Neutrophil (primary cell): ENCODE measurements around the gene GLG1.
"Not testable (repeated sequence)": the region's sequence is repeated elsewhere in the genome, so short reads cannot be mapped to it uniquely, and the experiment has no call there.

Experiments
- H3K27ac ChIP-seq: fragments of 200-600 bp; sonication (generic); 2 replicates; pipeline ENCODE4 v1.5.1; 2016; ENCODE audit warnings: mild to moderate bottlenecking, moderate library complexity
- H3K27me3 ChIP-seq: fragments of 200-600 bp; sonication (generic); 2 replicates; pipeline ENCODE4 v1.6.0; 2016; ENCODE audit warnings: mild to moderate bottlenecking
- H3K36me3 ChIP-seq: fragments of 200-600 bp; sonication (generic); 2 replicates; pipeline ENCODE4 v1.5.1; 2017
- H3K4me1 ChIP-seq, 2 experiments: fragments of 200-600 bp in 1 of 2; sonication (generic) in 1 of 2; 1 replicate in 1 of 2; 2 replicates in 1 of 2; pipeline versions ENCODE4 v1.5.1 to v1.6.1; 2013 to 2016; ENCODE audit warnings: low read depth in 1 of 2, low read length in 1 of 2, mild to moderate bottlenecking in 1 of 2, moderate library complexity in 1 of 2; ENCODE audit not compliant: control insufficient read depth in 1 of 2, insufficient read depth in 1 of 2
- H3K4me3 ChIP-seq, 2 experiments: fragments of 200-600 bp in 1 of 2; sonication (generic) in 1 of 2; 1 replicate in 1 of 2; 2 replicates in 1 of 2; pipeline ENCODE4 v1.5.1; 2013 to 2016; ENCODE audit warnings: low read depth in 1 of 2, low read length in 1 of 2, mild to moderate bottlenecking in 1 of 2, moderate library complexity in 1 of 2
- H3K9me3 ChIP-seq: fragments of 200-600 bp; sonication (generic); 2 replicates; pipeline ENCODE4 v1.5.1; 2016

Gene GLG1

GRCh38 chr16:74413920-74414319 is 193.0 kb downstream of the GLG1 start:
- H3K4me1 ChIP-seq, H3K36me3 ChIP-seq, H3K27me3 ChIP-seq, H3K27ac ChIP-seq, H3K9me3 ChIP-seq, H3K4me3 ChIP-seq: not testable (repeated sequence)

- H3K27ac ChIP-seq, H3K36me3 ChIP-seq, H3K4me1 ChIP-seq, H3K9me3 ChIP-seq, H3K27me3 ChIP-seq, H3K4me3 ChIP-seq: not testable (repeated sequence)
Measured at GRCh38 chr16:74413485-74413884, 193.4 kb downstream of the GLG1 start.

- not testable (repeated sequence) for H3K9me3 ChIP-seq, H3K27ac ChIP-seq, H3K4me1 ChIP-seq, H3K4me3 ChIP-seq, H3K27me3 ChIP-seq, H3K36me3 ChIP-seq
Measured at GRCh38 chr16:74412775-74413390, 194.0 kb downstream of the GLG1 start.

DNA sequence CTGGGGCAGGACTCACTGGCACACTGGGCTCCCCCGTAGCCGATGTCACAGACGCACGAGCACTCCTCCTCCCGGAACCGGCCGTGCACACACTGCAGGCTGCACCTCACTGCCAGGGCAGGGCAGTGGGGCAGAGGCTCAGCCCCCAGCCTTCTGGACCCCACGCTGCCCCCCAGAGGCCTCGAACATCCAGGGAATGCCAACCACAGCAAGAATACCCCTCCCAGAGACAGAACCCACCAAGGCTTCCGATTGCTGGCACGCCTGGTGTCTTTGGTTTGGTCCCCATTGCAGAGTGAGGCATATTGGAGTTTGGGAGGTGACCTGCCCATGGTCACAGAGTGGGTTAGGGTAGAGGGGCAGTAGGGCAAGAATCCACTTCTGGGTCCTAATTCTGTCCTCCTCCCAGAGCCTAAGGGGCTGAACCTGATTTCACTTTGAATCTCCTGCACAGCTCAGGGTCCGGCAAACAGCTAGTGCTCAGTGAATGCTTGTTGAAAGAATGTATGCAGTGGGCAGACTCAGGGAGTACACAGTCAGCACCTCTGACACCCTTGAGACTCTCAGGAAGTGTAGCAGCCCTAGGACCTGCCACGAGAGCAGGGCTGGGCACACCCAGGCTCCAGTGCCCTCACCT is 194.7 kb downstream of the GLG1 start:
- not testable (repeated sequence) for H3K36me3 ChIP-seq, H3K27me3 ChIP-seq, H3K9me3 ChIP-seq, H3K4me1 ChIP-seq, H3K4me3 ChIP-seq, H3K27ac ChIP-seq

DNA sequence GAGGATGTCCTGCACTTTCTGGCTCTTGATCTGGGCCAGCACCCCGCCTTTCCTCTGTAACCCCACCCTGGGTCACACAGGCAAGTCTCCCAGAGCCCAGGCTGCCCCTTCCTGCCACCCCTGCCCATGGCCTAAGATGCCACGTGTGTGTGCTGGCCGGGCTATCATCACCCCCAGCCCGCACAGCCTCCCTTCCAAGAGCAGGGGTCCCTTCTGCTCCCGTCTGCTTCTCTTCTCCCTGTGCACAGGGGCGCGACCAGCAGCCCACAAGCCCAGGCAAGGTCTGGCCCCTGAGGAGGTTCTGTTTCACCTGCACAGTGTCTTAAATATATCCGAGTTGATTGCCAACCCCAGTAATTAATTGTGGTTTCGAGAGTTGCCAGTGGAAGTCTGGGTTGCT is 195.9 kb downstream of the GLG1 start:
- H3K27ac ChIP-seq, H3K36me3 ChIP-seq, H3K9me3 ChIP-seq, H3K4me1 ChIP-seq, H3K4me3 ChIP-seq: not testable (repeated sequence)
- H3K27me3 ChIP-seq, result peaks cover 10% of the 10 kb centered on the region

DNA sequence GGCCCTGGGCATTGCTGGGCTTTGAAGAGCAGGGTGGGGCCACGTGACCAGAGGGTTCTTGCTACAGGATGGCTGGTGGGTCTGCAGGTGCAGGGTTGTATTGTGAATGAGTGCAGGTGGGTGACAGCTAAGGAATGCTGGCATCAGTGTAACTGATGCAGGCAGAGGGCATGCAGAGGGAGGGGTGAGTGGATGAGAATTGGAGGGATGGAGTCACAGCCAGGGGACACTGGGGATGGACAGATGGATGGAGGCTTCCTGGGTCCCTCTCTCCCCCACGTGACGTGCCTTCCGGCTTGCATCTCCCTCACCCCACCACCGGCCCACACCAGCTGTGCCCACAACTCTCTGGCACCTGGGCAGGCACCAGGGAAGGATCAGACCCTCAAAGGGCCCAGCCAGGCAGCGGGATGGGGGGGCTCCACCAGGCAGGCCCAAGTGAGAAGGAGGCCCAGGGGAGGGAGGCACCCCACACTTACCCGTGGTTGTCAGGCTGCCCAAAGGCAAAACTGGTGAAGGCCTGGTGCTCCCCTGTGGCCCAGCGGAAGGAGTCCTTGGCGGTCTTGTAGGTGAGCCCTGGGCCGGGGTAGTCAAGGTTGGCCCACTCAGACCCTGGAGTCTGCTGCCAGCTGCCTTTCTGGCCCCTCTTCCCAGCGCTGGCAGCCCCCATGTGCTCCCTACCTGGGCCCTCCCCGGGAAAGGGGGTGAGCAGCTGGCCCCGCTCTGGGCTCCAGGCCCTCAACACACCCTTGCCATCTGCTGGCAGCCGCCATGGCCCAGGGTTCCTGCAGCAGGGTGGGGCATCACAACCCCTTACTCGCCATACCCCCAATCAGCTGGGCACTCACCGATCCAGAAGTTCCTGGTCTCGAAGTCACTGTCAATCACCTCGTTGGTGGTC is 196.6 kb downstream of the GLG1 start:
- not testable (repeated sequence) for H3K4me1 ChIP-seq

GRCh38 chr16:74409185-74409981 is 197.5 kb downstream of the GLG1 start:
- not testable (repeated sequence) for H3K4me1 ChIP-seq, H3K36me3 ChIP-seq, H3K9me3 ChIP-seq, H3K4me3 ChIP-seq, H3K27ac ChIP-seq
- H3K27me3 ChIP-seq, result peaks cover 10% of the 10 kb centered on the region

More for the DNA sequence above, 196.6 kb downstream of the GLG1 start:
- not testable (repeated sequence) for H3K4me3 ChIP-seq, H3K9me3 ChIP-seq, H3K36me3 ChIP-seq, H3K27ac ChIP-seq
- H3K27me3 ChIP-seq, result peaks cover 10% of the 10 kb centered on the region

- Histone ChIP-seq H3K4me3 (peak overlapping the region in 1 of 2 experiments; percentile 31), H3K27me3 (peaks cover 10% of the 10 kb centered on the region)
- not testable (repeated sequence) for H3K36me3 ChIP-seq, H3K4me1 ChIP-seq, H3K27ac ChIP-seq, H3K9me3 ChIP-seq
Measured at GRCh38 chr16:74407362-74407705, 199.6 kb downstream of the GLG1 start.

- H3K4me1 ChIP-seq, H3K27ac ChIP-seq, H3K36me3 ChIP-seq, H3K9me3 ChIP-seq: not testable (repeated sequence)
- peaks cover 10% of the 10 kb centered on the region for H3K27me3 ChIP-seq
- H3K4me3 ChIP-seq, result peak overlapping the region in 1 of 2 experiments; percentile 31
Measured at GRCh38 chr16:74406600-74407361, 200.1 kb downstream of the GLG1 start.

- not testable (repeated sequence) for H3K4me1 ChIP-seq, H3K27ac ChIP-seq, H3K36me3 ChIP-seq, H3K4me3 ChIP-seq, H3K9me3 ChIP-seq
- H3K27me3 ChIP-seq, result peaks cover 10% of the 10 kb centered on the region
Measured at GRCh38 chr16:74404148-74404933, 202.6 kb downstream of the GLG1 start.

- not testable (repeated sequence) for H3K27ac ChIP-seq, H3K36me3 ChIP-seq, H3K4me1 ChIP-seq, H3K9me3 ChIP-seq, H3K4me3 ChIP-seq
- H3K27me3 ChIP-seq, result peaks cover 29% of the 10 kb centered on the region
Measured at GRCh38 chr16:74400238-74400637, 206.7 kb downstream of the GLG1 start.

DNA sequence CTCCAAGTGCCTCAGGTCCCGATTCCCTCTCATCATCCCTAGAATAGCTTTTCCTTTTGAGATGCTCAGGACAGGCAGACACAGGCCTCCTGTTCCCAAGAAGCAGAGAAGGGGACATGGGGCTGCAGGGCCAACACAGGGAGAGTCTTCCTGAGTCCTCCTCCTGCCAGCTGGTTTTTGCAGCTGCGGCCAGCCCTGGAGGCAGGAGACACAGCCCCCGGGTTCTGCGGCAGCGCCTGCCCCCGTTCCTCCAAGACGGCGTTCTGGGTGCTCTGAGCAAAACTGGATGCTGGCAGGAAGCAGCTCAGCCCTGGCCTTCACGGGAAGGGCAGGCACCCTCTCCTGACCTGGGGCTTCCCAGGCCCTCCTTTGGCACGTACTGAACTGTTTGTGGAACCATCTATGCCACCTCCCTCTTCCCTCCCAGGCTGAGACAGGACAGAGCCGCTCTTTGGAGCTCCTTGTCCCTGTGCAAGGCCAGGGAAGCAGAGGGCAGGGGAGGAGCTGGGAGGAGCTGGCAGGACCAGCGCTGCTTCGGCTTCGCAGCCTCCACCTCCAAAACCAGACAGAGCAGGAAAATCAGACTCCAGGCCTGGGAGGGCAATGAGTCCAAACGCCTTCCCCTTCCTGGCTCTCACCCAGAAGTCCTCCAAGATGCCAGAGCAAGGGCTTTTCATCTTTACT is 208.6 kb downstream of the GLG1 start:
- H3K9me3 ChIP-seq, H3K27ac ChIP-seq, H3K36me3 ChIP-seq, H3K4me1 ChIP-seq, H3K4me3 ChIP-seq: not testable (repeated sequence)
- peaks cover 29% of the 10 kb centered on the region for H3K27me3 ChIP-seq
